CD4-positive, alpha-beta T cell treated with Interleukin-21 for 1 hour (primary cell): ENCODE results near the gene CCDC181.
A peak's percentile ranks its signal among the peaks of the same experiment; 100 is the strongest.
"Not testable (repeated sequence)": the region's sequence is repeated elsewhere in the genome, so short reads cannot be mapped to it uniquely, and the experiment has no call there.

Experiments used
- DNase-seq: peaks from one replicate; pipeline ENCODE4 v3.0.0-alpha.2; 2020

CCDC181 gene

GRCh38 chr1:169427081-169427641 is at the start of gene CCDC181:
CCDC181 (minus strand) TSS chr1:169427474; CDS start chr1:169424927, 2,547 bp downstream.
- DNase-seq: peak; percentile 66

GRCh38 chr1:169475806-169476387 is 48.6 kb upstream of the CCDC181 start:
- DNase-seq: no peak

GRCh38 chr1:169474302-169474995 is 47.2 kb upstream of the CCDC181 start:
- no peak for DNase-seq

- no peak for DNase-seq
Measured at GRCh38 chr1:169473347-169473746, 46.1 kb upstream of the CCDC181 start.

DNA sequence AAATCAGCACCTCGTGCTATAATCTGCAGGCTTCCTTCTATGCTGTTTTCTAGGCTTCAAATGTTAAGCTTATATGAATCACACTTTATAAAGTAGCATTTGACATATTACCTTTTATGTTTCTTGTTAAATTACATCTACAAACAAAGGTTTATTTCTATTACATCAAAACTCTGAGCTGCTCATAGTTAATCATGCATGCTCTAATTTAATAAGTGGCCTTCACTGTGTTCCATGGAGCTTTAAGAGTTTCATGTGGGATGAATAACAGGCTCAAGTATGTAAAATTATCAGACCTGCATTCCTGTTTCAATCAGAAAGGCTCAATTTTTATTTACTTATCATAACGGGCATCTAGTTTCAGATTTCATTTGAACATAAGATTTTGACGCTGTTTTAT is 45.5 kb upstream of the CCDC181 start:
- DNase-seq: no peak

GRCh38 chr1:169468982-169469381 is 41.7 kb upstream of the CCDC181 start:
- DNase-seq: no peak

DNA sequence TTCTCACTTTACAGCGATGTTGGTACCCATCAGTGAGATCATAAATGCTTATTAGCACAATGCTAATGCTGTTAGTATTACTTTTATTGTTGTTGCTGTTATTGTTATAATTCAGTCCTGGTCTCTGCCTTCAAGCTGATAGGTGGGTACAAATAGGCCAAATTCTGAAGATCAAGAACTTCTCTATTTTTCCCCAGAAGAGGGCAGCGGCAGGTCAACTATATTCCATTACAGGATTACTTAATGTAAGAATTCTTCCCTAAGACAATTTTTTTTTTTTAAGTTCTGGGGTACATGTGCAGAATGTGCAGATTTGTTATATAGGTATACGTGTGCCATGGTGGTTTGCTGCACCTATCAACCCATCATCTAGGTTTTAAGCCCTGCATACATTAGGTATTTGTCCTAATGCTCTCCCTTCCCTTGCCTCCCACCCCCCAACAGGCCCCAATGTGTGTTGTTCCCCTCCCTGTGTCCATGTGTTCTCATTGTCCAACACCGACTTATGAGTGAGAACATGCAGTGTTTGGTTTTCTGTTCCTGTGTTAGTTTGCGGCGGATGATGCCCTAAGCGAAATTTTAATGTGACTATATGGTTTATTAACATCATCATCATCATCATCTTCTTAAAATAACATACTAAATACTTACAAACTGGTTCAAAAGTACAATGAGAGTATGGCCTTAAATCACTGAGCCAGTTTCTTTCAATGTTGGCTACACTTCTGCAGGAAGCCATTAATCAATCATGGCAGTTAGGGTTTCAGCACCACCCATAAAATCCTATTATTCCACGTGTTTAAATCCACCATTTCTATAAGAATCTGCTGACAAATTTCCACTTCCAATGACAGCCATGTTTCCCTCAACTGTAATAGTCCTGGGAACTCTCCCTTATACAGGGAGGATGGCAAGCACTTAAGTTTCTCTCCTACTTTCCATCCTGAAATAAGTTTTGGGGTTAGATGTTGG is 39.3 kb upstream of the CCDC181 start:
- peak; percentile 40 for DNase-seq

DNA sequence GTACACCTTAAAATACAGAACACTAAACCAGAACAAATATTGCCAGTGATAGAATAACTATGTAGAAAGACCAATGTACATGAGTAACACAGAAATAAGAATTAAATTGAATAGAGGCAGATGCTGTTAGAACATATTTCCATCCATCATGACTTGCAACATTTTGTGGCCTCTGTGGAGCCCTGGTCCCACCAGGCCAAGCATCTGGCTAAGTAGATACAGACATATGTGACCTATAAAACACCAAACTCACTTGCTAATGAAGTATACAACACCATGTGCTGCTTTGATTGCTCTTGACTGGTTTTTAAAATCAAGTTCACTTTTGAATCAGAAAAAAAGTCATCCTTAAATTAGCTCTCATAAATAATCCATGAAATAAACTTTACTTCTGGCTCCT is 38.0 kb upstream of the CCDC181 start:
- no peak for DNase-seq

DNA sequence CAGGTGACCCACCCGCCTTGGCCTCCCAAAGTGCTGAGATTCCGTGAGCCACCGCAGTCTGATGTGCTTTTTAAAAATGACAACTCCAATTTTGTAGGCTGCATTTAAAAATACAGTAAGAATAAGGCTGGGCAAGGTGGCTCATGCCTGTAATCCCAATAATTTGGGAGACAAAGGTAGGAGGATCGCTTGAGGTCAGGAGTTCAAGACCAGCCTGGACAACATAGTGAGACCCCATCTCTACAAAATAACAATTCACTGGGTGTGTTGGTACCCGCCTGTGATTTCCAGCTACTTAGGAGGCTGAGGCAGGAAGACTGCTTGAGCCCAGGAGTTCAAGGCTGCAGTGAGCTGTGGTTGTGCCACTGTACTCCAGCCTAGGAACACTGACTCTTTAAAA is 35.1 kb upstream of the CCDC181 start:
- DNase-seq: no peak

GRCh38 chr1:169461390-169462000 is 34.2 kb upstream of the CCDC181 start:
- no peak for DNase-seq

DNA sequence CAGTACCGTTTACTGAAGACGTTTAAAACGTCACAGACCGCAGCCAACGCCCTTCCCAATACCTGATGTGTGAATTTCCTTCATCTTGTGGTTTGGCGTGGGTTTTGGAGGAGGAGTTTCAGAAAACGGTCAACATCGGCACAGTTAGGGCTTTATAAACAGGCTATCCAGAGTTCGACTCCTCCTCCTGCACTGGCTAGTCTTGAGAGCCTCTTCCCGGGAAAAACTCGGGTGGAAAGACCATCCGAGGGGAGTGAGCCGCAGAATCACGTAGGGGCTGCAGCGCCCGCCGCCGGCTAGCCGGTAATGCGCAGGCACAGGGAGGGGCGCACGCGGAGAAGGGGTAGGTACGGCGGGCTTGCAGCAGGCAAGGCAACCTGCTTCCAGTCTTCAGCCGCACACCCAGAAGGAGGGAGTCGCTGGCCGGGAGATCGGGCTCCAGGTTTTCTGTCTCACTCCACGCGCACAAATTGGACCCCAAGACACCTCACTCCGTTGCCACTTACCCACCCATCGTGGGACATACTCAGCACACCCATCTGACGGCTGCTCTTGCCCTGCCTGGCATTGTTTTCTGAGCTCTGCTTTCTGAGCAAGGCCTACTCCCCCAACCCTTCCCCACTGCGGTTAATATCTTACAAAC is 33.0 kb upstream of the CCDC181 start:
- peak; percentile 46 for DNase-seq

GRCh38 chr1:169457443-169457842 is 30.2 kb upstream of the CCDC181 start:
- DNase-seq: no peak

GRCh38 chr1:169456029-169456428 is 28.8 kb upstream of the CCDC181 start:
- no peak for DNase-seq

- DNase-seq: no peak
Measured at GRCh38 chr1:169452921-169453320, 25.6 kb upstream of the CCDC181 start.

DNA sequence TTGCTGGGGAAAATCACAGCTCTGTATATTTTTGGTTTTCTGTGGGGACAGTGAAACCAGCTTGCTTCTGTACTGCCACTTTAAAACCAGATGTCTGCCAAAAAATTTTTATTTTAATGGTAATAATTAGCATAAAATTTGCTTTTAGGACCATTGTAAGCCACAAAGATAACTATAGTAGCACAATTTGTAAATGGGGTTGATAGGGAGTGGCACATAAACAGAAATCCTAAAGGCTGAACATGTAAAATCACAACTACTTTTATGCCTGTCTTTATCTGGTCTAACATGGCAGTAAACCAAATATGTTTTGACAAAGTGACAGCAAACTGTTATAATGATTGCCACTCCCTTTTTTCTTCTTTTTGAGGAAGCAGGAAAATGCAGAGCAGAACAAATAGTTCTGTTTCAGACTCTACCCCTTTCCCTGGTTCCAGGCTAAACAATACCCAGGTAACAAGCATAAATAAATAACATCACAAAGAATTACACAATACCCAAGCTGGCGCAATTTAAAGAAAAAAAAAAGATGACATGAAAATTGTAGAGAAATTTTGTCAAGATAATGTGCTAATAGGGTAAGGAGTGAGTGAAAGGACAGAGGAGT is 24.0 kb upstream of the CCDC181 start:
- no peak for DNase-seq

GRCh38 chr1:169443923-169444322 is 16.6 kb upstream of the CCDC181 start:
- DNase-seq: no peak

- DNase-seq: no peak
Measured at GRCh38 chr1:169426174-169426705, 1.0 kb downstream of the CCDC181 start.

- DNase-seq: no peak
Measured at GRCh38 chr1:169421309-169421708, 6.0 kb downstream of the CCDC181 start.

GRCh38 chr1:169414952-169415351 is 12.3 kb downstream of the CCDC181 start:
- DNase-seq: no peak

GRCh38 chr1:169408340-169408739 is 18.9 kb downstream of the CCDC181 start:
- not testable (repeated sequence) for DNase-seq

- DNase-seq: not testable (repeated sequence)
Measured at GRCh38 chr1:169402578-169402977, 24.7 kb downstream of the CCDC181 start.

GRCh38 chr1:169395955-169396354 is 31.3 kb downstream of the CCDC181 start:
- DNase-seq: no peak
